ENCODE measurements around the gene GPX6.

DNA sequence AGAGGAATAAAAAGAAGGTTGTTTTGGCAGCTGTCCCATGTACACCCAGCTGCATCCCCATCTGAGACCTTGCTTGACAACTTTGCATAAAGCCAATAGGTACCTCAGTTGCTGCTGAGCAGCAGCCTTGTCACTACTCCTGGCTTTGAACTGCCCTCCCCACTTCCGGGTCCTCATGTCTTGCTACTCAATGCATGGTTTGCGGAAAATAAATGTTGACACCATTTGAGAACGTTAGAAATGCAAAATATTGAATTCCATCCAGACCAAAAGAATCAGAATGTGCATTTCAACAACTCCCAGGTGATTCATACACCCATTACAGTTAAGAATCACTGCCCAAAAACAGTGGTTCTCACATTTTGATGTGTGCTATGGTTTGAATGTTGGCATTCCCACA is 43.0 kb upstream of the GPX6 start:
- TF ChIP-seq, protein P1, sequence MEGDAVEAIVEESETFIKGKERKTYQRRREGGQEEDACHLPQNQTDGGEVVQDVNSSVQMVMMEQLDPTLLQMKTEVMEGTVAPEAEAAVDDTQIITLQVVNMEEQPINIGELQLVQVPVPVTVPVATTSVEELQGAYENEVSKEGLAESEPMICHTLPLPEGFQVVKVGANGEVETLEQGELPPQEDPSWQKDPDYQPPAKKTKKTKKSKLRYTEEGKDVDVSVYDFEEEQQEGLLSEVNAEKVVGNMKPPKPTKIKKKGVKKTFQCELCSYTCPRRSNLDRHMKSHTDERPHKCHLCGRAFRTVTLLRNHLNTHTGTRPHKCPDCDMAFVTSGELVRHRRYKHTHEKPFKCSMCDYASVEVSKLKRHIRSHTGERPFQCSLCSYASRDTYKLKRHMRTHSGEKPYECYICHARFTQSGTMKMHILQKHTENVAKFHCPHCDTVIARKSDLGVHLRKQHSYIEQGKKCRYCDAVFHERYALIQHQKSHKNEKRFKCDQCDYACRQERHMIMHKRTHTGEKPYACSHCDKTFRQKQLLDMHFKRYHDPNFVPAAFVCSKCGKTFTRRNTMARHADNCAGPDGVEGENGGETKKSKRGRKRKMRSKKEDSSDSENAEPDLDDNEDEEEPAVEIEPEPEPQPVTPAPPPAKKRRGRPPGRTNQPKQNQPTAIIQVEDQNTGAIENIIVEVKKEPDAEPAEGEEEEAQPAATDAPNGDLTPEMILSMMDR (IDR thresholded peaks at IDR 0.05; ENCODE audit: borderline replicate concordance, extremely low read depth, low read length, poor library complexity, severe bottlenecking), result no peak
- no peak for TF ChIP-seq EZH2 (IDR thresholded peaks at IDR 0.05; ENCODE audit: borderline replicate concordance, low read depth, low read length, severe bottlenecking)

Measured in DND-41 (cell line).